GM12878 (cell line): ENCODE data around the gene DNAH5. TPM values are rescaled to one million over a fixed set of nuclear protein-coding genes. Genes with fewer than 3 reads are reported as not detected.

Experiments
- ATAC-seq: fragments of 200-7000 bp; cut with Tn5 transposase; 3 replicates; pipeline ENCODE4 v1.9.1; 2020; ENCODE audit warnings: mild to moderate bottlenecking, moderate library complexity
- BruUV-seq: library from RNA; stranded (reverse); fragments of 400-500 nt; replicated peaks from 2 replicates; lab custom pipeline; 2021; lab: Mats Ljungman, UMichigan
- CTCF ChIA-PET: fragments of 300-600 bp; sonication (Branson Sonifier 250); formaldehyde crosslinking; extraction: SDS; loops from one replicate; lab custom pipeline; 2021; ENCODE audit warnings: inconsistent platforms; lab: Yijun Ruan, JAX
- POLR2A ChIA-PET: fragments of 350-600 bp; formaldehyde crosslinking; extraction: SDS; loops from one replicate; lab custom pipeline; 2021; ENCODE audit warnings: inconsistent platforms; lab: Charles Lee
- RAD21 ChIA-PET: fragments of 300-600 bp; sonication (Branson Sonifier 250); formaldehyde crosslinking; loops from one replicate; lab custom pipeline; 2023; ENCODE audit warnings: antibody characterized with exemption; ENCODE audit not compliant: unreplicated experiment; lab: Charles Lee
- SMC1A ChIA-PET: fragments of 300-600 bp; sonication (Branson Sonifier 250); formaldehyde crosslinking; loops from one replicate; lab custom pipeline; 2023; ENCODE audit not compliant: unreplicated experiment, uncharacterized antibody; lab: Charles Lee
- DNase-seq: peaks from one replicate; pipeline ENCODE4 v3.0.0-alpha.2; 2011; ENCODE audit warnings: low read depth, low spot score
- FAIRE-seq: peaks from 3 replicates; lab custom pipeline; 2011; peaks lifted over from hg19 to GRCh38; lab: Jason Lieb, UNC
- H2AFZ ChIP-seq: 2 replicates; pipeline ENCODE4 v1.6.0; 2011; ENCODE audit warnings: low read depth, low read length, control low read depth; ENCODE audit not compliant: control insufficient read depth
- H3K27ac ChIP-seq: 2 replicates; pipeline ENCODE4 v1.5.1; 2011; ENCODE audit warnings: control low read depth; ENCODE audit not compliant: control insufficient read depth, insufficient read depth
- H3K27me3 ChIP-seq, 2 experiments: replicated peaks in 1 of 2; 2 replicates each; pipeline versions ENCODE4 v1.6.0 to v1.6.1; 2011; ENCODE audit warnings: low read length in 1 of 2; ENCODE audit not compliant: control insufficient read depth in 2 of 2, insufficient read depth in 2 of 2
- H3K36me3 ChIP-seq, 2 experiments: 2 replicates each; pipeline ENCODE4 v1.5.1; 2011; ENCODE audit warnings: low read length in 1 of 2; ENCODE audit not compliant: control insufficient read depth in 2 of 2, insufficient read depth in 2 of 2
- H3K4me1 ChIP-seq: 2 replicates; pipeline ENCODE4 v1.6.1; 2011; ENCODE audit warnings: mild to moderate bottlenecking, low read length, moderate library complexity, mixed read lengths; ENCODE audit not compliant: control insufficient read depth, insufficient read depth
- H3K4me2 ChIP-seq: 2 replicates; pipeline ENCODE4 v1.6.0; 2011; ENCODE audit warnings: control low read depth; ENCODE audit not compliant: control insufficient read depth, insufficient read depth
- H3K4me3 ChIP-seq: fragments of 200-600 bp; sonication (generic); 2 replicates; pipeline ENCODE4 v1.5.1; 2016
- H3K79me2 ChIP-seq: 2 replicates; pipeline ENCODE4 v1.6.0; 2011; ENCODE audit warnings: low read length; ENCODE audit not compliant: control insufficient read depth, insufficient read depth
- H3K9ac ChIP-seq: 2 replicates; pipeline ENCODE4 v1.8.0; 2011; ENCODE audit warnings: low read length, control low read depth, mixed read lengths; ENCODE audit not compliant: control insufficient read depth, insufficient read depth
- H3K9me3 ChIP-seq: replicated peaks from 3 replicates; pipeline ENCODE4 v1.5.1; 2011; ENCODE audit warnings: mild to moderate bottlenecking, low read length; ENCODE audit not compliant: control insufficient read depth, insufficient read depth
- H4K20me1 ChIP-seq: 2 replicates; pipeline ENCODE4 v1.6.0; 2011; ENCODE audit not compliant: control insufficient read depth, insufficient read depth
- EED ChIP-seq: sonication (generic); IDR thresholded peaks from 2 replicates; pipeline ENCODE4 v1.6.1; 2016; ENCODE audit warnings: antibody characterized with exemption, low read depth
- SRF ChIP-seq, 2 experiments: IDR thresholded peaks; 2 replicates each; pipeline ENCODE4 v1.6.1; 2011; ENCODE audit warnings: low read depth in 2 of 2, low read length in 2 of 2, mild to moderate bottlenecking in 1 of 2, moderate library complexity in 1 of 2
- WGBS: methylation state at CpG from one replicate; pipeline ENCODE4 v1.1.6; 2016; ENCODE audit warnings: low lambda C conversion rate; ENCODE audit not compliant: insufficient replicate concordance, insufficient coverage; ENCODE audit errors: missing lambda C conversion rate; 5-methylcytosine and 5-hydroxymethylcytosine counted together
- in situ Hi-C: fragments of 300-500 bp; cut with MboI; formaldehyde crosslinking; loops from 9 replicates; pipeline ENCODE4 v1.14.3; 2018; ENCODE audit warnings: mixed read lengths
- intact Hi-C: fragments of 100-400 bp; cut with micrococcal nuclease; formaldehyde crosslinking; loops from one replicate; pipeline ENCODE4 v1.14.2; 2022; ENCODE audit not compliant: unreplicated experiment
- polyA plus RNA-seq, 11 experiments: library from polyadenylated mRNA; depleted of rRNA in 4 of 11; unstranded in 6 of 11; stranded (reverse) in 5 of 11; fragments of >200 nt; fragmentation: Nextera tagmentation in 4 of 11; fragmentation: Illumina TruSeq in 1 of 11; extraction: Ambion mirVana in 4 of 11; extraction: Trizol in 1 of 11; gene quantifications; 1 replicate in 1 of 11; 2 replicates in 10 of 11; pipeline versions ENCODE4 v1.2.1 to v1.2.3, GENCODE V29; 2011 to 2016; ENCODE audit warnings: inconsistent platforms in 2 of 11, missing spikeins in 2 of 11, low read depth in 1 of 11
- total RNA-seq, 4 experiments: library from RNA; depleted of rRNA in 3 of 4; stranded (reverse); fragments of >200 nt in 3 of 4; fragmentation: Illumina TruSeq in 1 of 4; extraction: Trizol in 1 of 4; gene quantifications; 2 replicates each; pipeline versions ENCODE4 v1.2.1 to v1.2.3, GENCODE V29; 2013 to 2021
- TF ChIP-seq, protein P1 (sequence below): IDR thresholded peaks from 2 replicates; pipeline ENCODE4 v1.6.1; 2012; ENCODE audit warnings: low read length, inconsistent platforms

The DNAH5 gene
- total and polyA plus RNA-seq, 10 of the 15 experiments (the other 5 are each of a cell fraction or from before 2014, with no cell fraction given), result under 0.01 to 0.30 (median 0.07) TPM; not detected in 7

DNA sequence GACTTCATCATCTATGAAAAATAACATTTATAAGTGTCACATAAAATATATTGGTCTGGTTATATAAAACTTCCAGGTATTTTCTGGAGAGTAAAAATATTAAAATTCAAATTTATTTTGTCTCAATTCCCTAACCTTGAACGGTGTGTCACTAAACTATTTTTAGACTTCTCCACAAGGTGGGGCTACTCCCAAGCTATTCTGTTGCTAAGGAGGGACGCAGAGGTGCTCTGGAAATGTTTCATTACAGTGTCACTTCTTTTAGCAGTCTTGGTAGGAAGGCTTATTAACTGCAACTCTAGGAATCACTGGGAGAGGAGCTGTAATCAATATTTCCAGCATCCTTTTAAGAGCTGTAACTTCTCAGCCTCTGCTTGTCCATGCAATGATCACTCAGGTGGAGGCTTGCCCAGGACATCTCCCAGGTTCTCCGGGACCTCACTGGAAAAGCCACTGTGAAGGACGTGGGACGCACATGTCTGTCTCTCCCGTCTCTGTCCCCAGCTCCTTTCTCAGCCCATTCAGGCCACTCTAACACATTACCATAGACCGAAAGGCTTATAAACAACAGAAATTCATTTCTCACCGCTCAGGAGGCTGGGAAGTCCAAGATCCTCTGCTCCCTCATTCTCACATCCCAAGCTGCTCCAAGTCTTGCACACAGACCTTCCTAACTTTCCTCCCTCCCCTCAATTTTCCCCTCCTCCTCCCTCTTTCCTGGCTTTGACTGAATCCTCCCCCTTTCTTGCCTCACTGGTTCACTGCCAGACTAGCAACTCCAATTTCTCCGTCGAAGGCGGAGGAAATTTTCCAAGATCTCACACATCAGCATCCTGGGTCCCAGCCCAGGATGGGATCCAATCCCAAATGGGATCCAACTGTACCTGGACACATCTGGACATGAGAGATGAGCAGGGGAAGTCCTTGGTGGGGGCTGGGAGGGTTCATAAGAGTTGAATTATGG is 32.7 kb upstream of the DNAH5 start (continued):
- TF ChIP-seq SRF (IDR thresholded peaks at IDR 0.05; ENCODE audit: low read depth in 2 of 2, low read length in 2 of 2), result no peak
- TF ChIP-seq, protein P1, sequence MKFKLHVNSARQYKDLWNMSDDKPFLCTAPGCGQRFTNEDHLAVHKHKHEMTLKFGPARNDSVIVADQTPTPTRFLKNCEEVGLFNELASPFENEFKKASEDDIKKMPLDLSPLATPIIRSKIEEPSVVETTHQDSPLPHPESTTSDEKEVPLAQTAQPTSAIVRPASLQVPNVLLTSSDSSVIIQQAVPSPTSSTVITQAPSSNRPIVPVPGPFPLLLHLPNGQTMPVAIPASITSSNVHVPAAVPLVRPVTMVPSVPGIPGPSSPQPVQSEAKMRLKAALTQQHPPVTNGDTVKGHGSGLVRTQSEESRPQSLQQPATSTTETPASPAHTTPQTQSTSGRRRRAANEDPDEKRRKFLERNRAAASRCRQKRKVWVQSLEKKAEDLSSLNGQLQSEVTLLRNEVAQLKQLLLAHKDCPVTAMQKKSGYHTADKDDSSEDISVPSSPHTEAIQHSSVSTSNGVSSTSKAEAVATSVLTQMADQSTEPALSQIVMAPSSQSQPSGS, result no peak

DNA sequence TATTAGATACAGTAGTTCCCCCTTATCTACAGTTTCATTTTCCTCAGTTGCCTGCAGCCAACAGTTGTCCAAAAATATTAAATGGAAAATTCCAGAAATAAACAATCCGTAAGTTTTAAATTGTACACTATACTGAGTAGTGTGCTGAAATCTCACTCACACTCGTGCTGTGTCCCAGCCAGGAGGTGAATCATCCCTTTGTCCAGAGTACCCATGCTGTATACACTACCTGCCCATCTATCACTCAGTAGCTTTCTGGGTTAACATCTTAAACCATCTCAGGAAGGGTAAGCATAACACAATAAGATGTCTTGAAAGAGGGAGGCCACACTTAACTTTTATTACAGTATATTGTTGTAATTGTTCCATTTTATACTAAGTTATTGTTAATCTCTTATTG is 31.7 kb upstream of the DNAH5 start:
- ChIA-PET SMC1A (interaction anchor here (1.1 to 1.2 kb wide), 2 partner anchors 671 to 673 kb away, joined by 3 to 5 read pairs; no protein-coding TSS in a partner anchor), POLR2A (no interaction called here), CTCF (interaction anchor here (1.1 to 1.6 kb wide), 3 partner anchors 17 to 673 kb away, joined by 3 to 10 read pairs (median 3); no protein-coding TSS in a partner anchor), RAD21 (no interaction called here)
- Histone ChIP-seq H3K4me3 (no peak overlapping the region), H3K27me3 (no peaks in the 10 kb centered on the region), H2AFZ (no peak overlapping the region), H3K9me3 (no peaks in the 10 kb centered on the region), H3K4me2 (no peak overlapping the region), H3K9ac (no peak overlapping the region), H3K27ac (no peak overlapping the region), H3K79me2 (no peaks in the 10 kb centered on the region), H4K20me1 (no peaks in the 10 kb centered on the region), H3K36me3 (no peaks in the 10 kb centered on the region), H3K4me1 (no peaks in the 10 kb centered on the region)
- TF ChIP-seq EED, result no peak
- WGBS, result 50% methylated on average over 2 of the region's 2 CpGs
- DNase-seq (no peak), FAIRE-seq (no peak), ATAC-seq (no peak)
- intact Hi-C loops (no loop called here), in situ Hi-C loops (loop anchor here (25.0 kb wide), 1 partner anchor 386 kb away; no protein-coding TSS in a partner anchor)
- no TSS peak for BruUV-seq
